ENCODE data around the gene EPS8L3.

GRCh38 chr1:109787845-109788601 is 24.3 kb upstream of the EPS8L3 start:
- no peak for TF ChIP-seq REST (IDR thresholded peaks at IDR 0.05)
- no peak for TF ChIP-seq CTCF (IDR thresholded peaks at IDR 0.05; ENCODE audit: low read depth, low read length, missing input control)
- no peak for TF ChIP-seq MAX (IDR thresholded peaks at IDR 0.05)
- no peak for TF ChIP-seq YY1 (IDR thresholded peaks at IDR 0.05)
- TF ChIP-seq RAD21 (IDR thresholded peaks at IDR 0.05), result no peak
- no peak for TF ChIP-seq ZBTB33 (IDR thresholded peaks at IDR 0.05)
- TF ChIP-seq GABPA (IDR thresholded peaks at IDR 0.05 in 1 of 2, conservative IDR thresholded peaks at IDR 0.05 in 1 of 2), result no peak
- no peak for TF ChIP-seq RXRA (IDR thresholded peaks at IDR 0.05)

Data from liver (tissue), 3 donors.